Esophagus muscularis mucosa (tissue), 4 donors: ENCODE data around the gene UBE2R2. TPM values are rescaled to one million over a fixed set of nuclear protein-coding genes. Genes with fewer than 3 reads are reported as not detected.

ENCODE experiments used
- DNase-seq: peaks from one replicate; pipeline ENCODE4 v3.0.0-alpha.2; 2017; ENCODE audit errors: extremely low spot score
- H3K27ac ChIP-seq, 4 donors: fragments of 200-600 bp; sonication (generic); replicated peaks in 1 of 4; 1 replicate in 3 of 4; 2 replicates in 1 of 4; pipeline ENCODE4 v1.5.1; 2016 to 2019; ENCODE audit warnings: mild to moderate bottlenecking in 1 of 4
- H3K27me3 ChIP-seq, 4 donors: fragments of 200-600 bp; sonication (generic); one replicate each; pipeline versions ENCODE4 v1.5.1 to v1.6.0; 2016 to 2019
- H3K36me3 ChIP-seq, 4 donors: fragments of 200-600 bp; sonication (generic); one replicate each; pipeline ENCODE4 v1.5.1; 2016 to 2019
- H3K4me1 ChIP-seq, 4 donors: fragments of 200-600 bp; sonication (generic); one replicate each; pipeline ENCODE4 v1.5.1; 2016 to 2019
- H3K4me3 ChIP-seq, 4 donors: fragments of 200-600 bp; sonication (generic); 1 replicate in 2 of 4; 2 replicates in 2 of 4; pipeline ENCODE4 v1.5.1; 2016 to 2019; ENCODE audit warnings: mild to moderate bottlenecking in 4 of 4, moderate library complexity in 1 of 4
- H3K9me3 ChIP-seq, 4 donors: fragments of 200-600 bp; sonication (generic); 1 replicate in 3 of 4; 2 replicates in 1 of 4; pipeline ENCODE4 v1.5.1; 2016 to 2019
- POLR2A ChIP-seq: fragments of 450-650 bp; IDR thresholded peaks from one replicate; pipeline ENCODE4 v1.6.1; 2017; ENCODE audit warnings: antibody characterized with exemption, moderate library complexity, mild to moderate bottlenecking, low read depth
- WGBS: methylation state at CpG from one replicate; pipeline ENCODE4 v1.1.5; 2018; 5-methylcytosine and 5-hydroxymethylcytosine counted together
- intact Hi-C: fragments of 100-400 bp; cut with DNase I; formaldehyde crosslinking; loops from one replicate; pipeline ENCODE4 v1.15.1; 2023
- small RNA-seq, 3 donors: library from RNA; depleted of rRNA; stranded (forward); fragments of <200 nt; gene quantifications; one replicate each; pipeline ENCODE3, GENCODE V24; 2016
- total RNA-seq, 4 donors: library from RNA; depleted of rRNA; stranded (reverse); fragments of >200 nt; gene quantifications; one replicate each; pipeline versions ENCODE4 v1.1.0 to v1.2.1, GENCODE V29; 2016

Gene UBE2R2
- total RNA-seq, 4 donors from 2014 or later, result 27.8 to 45.1 (median 34.4) TPM

GRCh38 chr9:33964086-33964768 lies 147.3 kb downstream of the UBE2R2 start:
- peaks cover 0 to 62% (median 25%) of the 10 kb centered on the region in 4 donors for H3K36me3 ChIP-seq

More at GRCh38 chr9:33964086-33964768, 147.3 kb downstream of the UBE2R2 start:
- Histone ChIP-seq H3K4me1 (no peaks in the 10 kb centered on the region), H3K9me3 (no peaks in the 10 kb centered on the region), H3K27ac (no peak overlapping the region), H3K4me3 (no peak overlapping the region), H3K27me3 (no peaks in the 10 kb centered on the region)
- 94% methylated on average over 2 of the region's 2 CpGs for WGBS
- DNase-seq, result no peak
- intact Hi-C loops, result no loop called here
- TF ChIP-seq POLR2A, result no peak

Small RNA genes within 50 kb of the gene (small RNA-seq; reads per million reads assigned to genes)
- gene RF00019 (0 reads per million in 3 donors), gene RNU4ATAC11P (0 reads per million in 3 donors), gene SNORD121A (23.0 to 41.4 (median 29.9) reads per million in 3 donors), gene SNORD121B (0 reads per million in 3 donors)

Other genes starting within 250 kb of the UBE2R2 start
- gene PRSS3, start 21.6 kb upstream of the UBE2R2 start, total RNA-seq, result 1 to 10 TPM in 1 of 4 donors, under 1 TPM in 1, not detected in 2; 0.99 to 1.4 TPM
- 10 to 100 TPM; 31.0 to 49.6 (median 37.6) TPM for gene UBAP2, start 231.7 kb downstream of the UBE2R2 start, total RNA-seq